ENCODE data around the gene SAT2.

DNA sequence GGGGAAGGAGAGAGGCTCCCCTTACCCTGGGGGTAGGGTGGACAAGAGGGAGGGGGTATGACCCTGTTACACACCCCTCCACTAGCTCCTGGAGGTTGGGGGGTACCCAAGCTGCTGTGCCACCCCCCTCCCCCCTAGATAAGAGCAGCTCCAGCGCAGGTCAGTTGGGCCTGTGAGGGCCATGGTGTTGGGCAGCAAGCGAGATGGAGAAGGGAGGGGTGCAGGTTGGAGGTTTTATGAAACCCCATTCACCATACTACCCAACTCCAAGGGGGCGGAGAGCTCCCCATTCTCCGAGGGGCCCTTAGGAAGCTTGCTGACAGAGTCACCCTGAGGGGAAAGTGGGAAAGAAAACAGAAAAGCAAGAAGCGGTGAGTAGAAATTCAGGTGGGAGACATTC is 36.0 kb downstream of the SAT2 start:
- TF ChIP-seq POLR2A (IDR thresholded peaks at IDR 0.05), result no peak
- TF ChIP-seq, protein P1, sequence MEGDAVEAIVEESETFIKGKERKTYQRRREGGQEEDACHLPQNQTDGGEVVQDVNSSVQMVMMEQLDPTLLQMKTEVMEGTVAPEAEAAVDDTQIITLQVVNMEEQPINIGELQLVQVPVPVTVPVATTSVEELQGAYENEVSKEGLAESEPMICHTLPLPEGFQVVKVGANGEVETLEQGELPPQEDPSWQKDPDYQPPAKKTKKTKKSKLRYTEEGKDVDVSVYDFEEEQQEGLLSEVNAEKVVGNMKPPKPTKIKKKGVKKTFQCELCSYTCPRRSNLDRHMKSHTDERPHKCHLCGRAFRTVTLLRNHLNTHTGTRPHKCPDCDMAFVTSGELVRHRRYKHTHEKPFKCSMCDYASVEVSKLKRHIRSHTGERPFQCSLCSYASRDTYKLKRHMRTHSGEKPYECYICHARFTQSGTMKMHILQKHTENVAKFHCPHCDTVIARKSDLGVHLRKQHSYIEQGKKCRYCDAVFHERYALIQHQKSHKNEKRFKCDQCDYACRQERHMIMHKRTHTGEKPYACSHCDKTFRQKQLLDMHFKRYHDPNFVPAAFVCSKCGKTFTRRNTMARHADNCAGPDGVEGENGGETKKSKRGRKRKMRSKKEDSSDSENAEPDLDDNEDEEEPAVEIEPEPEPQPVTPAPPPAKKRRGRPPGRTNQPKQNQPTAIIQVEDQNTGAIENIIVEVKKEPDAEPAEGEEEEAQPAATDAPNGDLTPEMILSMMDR (IDR thresholded peaks at IDR 0.05), result no peak

Measured in uterus (tissue), 2 donors.